IPS-18a (cell line): ENCODE results near the gene TOGARAM1.

ENCODE experiments used
- H3K27ac ChIP-seq: one replicate; pipeline ENCODE4 v1.5.1; 2013; ENCODE audit warnings: low read length
- H3K27me3 ChIP-seq: one replicate; pipeline ENCODE4 v1.6.1; 2013; ENCODE audit warnings: mild to moderate bottlenecking, low read length; ENCODE audit not compliant: control insufficient read depth, insufficient read depth
- H3K36me3 ChIP-seq: one replicate; pipeline ENCODE4 v1.6.1; 2013; ENCODE audit warnings: low read depth, low read length; ENCODE audit not compliant: control insufficient read depth
- H3K4me1 ChIP-seq: one replicate; pipeline ENCODE4 v1.6.1; 2013; ENCODE audit warnings: low read depth, low read length; ENCODE audit not compliant: control insufficient read depth
- H3K4me3 ChIP-seq: one replicate; pipeline ENCODE4 v1.5.1; 2013; ENCODE audit warnings: low read length
- H3K9ac ChIP-seq: one replicate; pipeline ENCODE4 v1.6.1; 2013; ENCODE audit warnings: mild to moderate bottlenecking, low read length, moderate library complexity
- H3K9me3 ChIP-seq: one replicate; pipeline ENCODE4 v1.6.1; 2013; ENCODE audit warnings: low read depth, low read length; ENCODE audit not compliant: control insufficient read depth

The TOGARAM1 gene

GRCh38 chr14:44945264-44945663 is 16.7 kb upstream of the TOGARAM1 start:
- H3K9ac ChIP-seq: no peak overlapping the region
- H3K27me3 ChIP-seq: no peaks in the 10 kb centered on the region
- H3K9me3 ChIP-seq: no peaks in the 10 kb centered on the region
- H3K27ac ChIP-seq: no peak overlapping the region
- no peak overlapping the region for H3K4me3 ChIP-seq
- peaks cover 8% of the 10 kb centered on the region for H3K36me3 ChIP-seq
- H3K4me1 ChIP-seq: no peaks in the 10 kb centered on the region

GRCh38 chr14:44951051-44951450 is 10.9 kb upstream of the TOGARAM1 start:
- Histone ChIP-seq H3K27me3 (no peaks in the 10 kb centered on the region), H3K4me1 (no peaks in the 10 kb centered on the region), H3K36me3 (no peaks in the 10 kb centered on the region), H3K9me3 (no peaks in the 10 kb centered on the region), H3K27ac (no peak overlapping the region), H3K4me3 (no peak overlapping the region), H3K9ac (no peak overlapping the region)

- Histone ChIP-seq H3K4me1 (no peaks in the 10 kb centered on the region), H3K27me3 (no peaks in the 10 kb centered on the region), H3K4me3 (no peak overlapping the region), H3K36me3 (no peaks in the 10 kb centered on the region), H3K27ac (no peak overlapping the region), H3K9me3 (no peaks in the 10 kb centered on the region), H3K9ac (no peak overlapping the region)
Measured at GRCh38 chr14:44952391-44953110, 9.4 kb upstream of the TOGARAM1 start.

GRCh38 chr14:44954750-44955149 is 7.2 kb upstream of the TOGARAM1 start:
- peaks cover 4% of the 10 kb centered on the region for H3K4me1 ChIP-seq
- H3K4me3 ChIP-seq: no peak overlapping the region
- H3K9me3 ChIP-seq: no peaks in the 10 kb centered on the region
- no peaks in the 10 kb centered on the region for H3K36me3 ChIP-seq
- H3K27me3 ChIP-seq: no peaks in the 10 kb centered on the region
- no peak overlapping the region for H3K9ac ChIP-seq
- no peak overlapping the region for H3K27ac ChIP-seq

GRCh38 chr14:44955528-44955927 is 6.5 kb upstream of the TOGARAM1 start:
- H3K27me3 ChIP-seq: no peaks in the 10 kb centered on the region
- no peaks in the 10 kb centered on the region for H3K9me3 ChIP-seq
- H3K4me3 ChIP-seq: no peak overlapping the region
- H3K36me3 ChIP-seq: no peaks in the 10 kb centered on the region
- peaks cover 11% of the 10 kb centered on the region for H3K4me1 ChIP-seq
- no peak overlapping the region for H3K27ac ChIP-seq
- H3K9ac ChIP-seq: no peak overlapping the region

- no peak overlapping the region for H3K4me3 ChIP-seq
- peaks cover 11% of the 10 kb centered on the region for H3K4me1 ChIP-seq
- H3K36me3 ChIP-seq: no peaks in the 10 kb centered on the region
Measured at GRCh38 chr14:44956866-44957265, 5.1 kb upstream of the TOGARAM1 start.

GRCh38 chr14:44959538-44959937 is 2.5 kb upstream of the TOGARAM1 start:
- H3K4me1 ChIP-seq: peaks cover 24% of the 10 kb centered on the region

More at GRCh38 chr14:44956866-44957265, 5.1 kb upstream of the TOGARAM1 start:
- H3K27me3 ChIP-seq: no peaks in the 10 kb centered on the region
- no peaks in the 10 kb centered on the region for H3K9me3 ChIP-seq
- no peak overlapping the region for H3K9ac ChIP-seq
- no peak overlapping the region for H3K27ac ChIP-seq

GRCh38 chr14:44960146-44960545 is 1.8 kb upstream of the TOGARAM1 start:
- H3K36me3 ChIP-seq: no peaks in the 10 kb centered on the region
- peak overlapping the region; percentile 76 for H3K9ac ChIP-seq
- H3K4me3 ChIP-seq: peak overlapping the region; percentile 78
- H3K27me3 ChIP-seq: no peaks in the 10 kb centered on the region
- no peak overlapping the region for H3K27ac ChIP-seq
- peaks cover 26% of the 10 kb centered on the region for H3K4me1 ChIP-seq
- no peaks in the 10 kb centered on the region for H3K9me3 ChIP-seq

More at GRCh38 chr14:44959538-44959937, 2.5 kb upstream of the TOGARAM1 start:
- H3K9ac ChIP-seq: no peak overlapping the region
- H3K4me3 ChIP-seq: no peak overlapping the region
- no peaks in the 10 kb centered on the region for H3K9me3 ChIP-seq
- no peaks in the 10 kb centered on the region for H3K36me3 ChIP-seq
- H3K27me3 ChIP-seq: no peaks in the 10 kb centered on the region
- H3K27ac ChIP-seq: no peak overlapping the region

- no peak overlapping the region for H3K27ac ChIP-seq
- H3K4me1 ChIP-seq: peaks cover 26% of the 10 kb centered on the region
- H3K36me3 ChIP-seq: no peaks in the 10 kb centered on the region
- peak overlapping the region; percentile 78 for H3K4me3 ChIP-seq
- H3K9ac ChIP-seq: peak overlapping the region; percentile 76
- no peaks in the 10 kb centered on the region for H3K9me3 ChIP-seq
- H3K27me3 ChIP-seq: no peaks in the 10 kb centered on the region
Measured at GRCh38 chr14:44960646-44961045, 1.3 kb upstream of the TOGARAM1 start.

- Histone ChIP-seq H3K27me3 (no peaks in the 10 kb centered on the region), H3K36me3 (no peaks in the 10 kb centered on the region), H3K4me3 (peak overlapping the region; percentile 78), H3K27ac (peak overlapping the region; percentile 22), H3K9ac (peak overlapping the region; percentile 76), H3K4me1 (peaks cover 26% of the 10 kb centered on the region), H3K9me3 (no peaks in the 10 kb centered on the region)
Measured at GRCh38 chr14:44961151-44961553, 838 bp upstream of the TOGARAM1 start.

GRCh38 chr14:44962334-44963043 is 499 bp downstream of the TOGARAM1 start:
- H3K36me3 ChIP-seq: no peaks in the 10 kb centered on the region
- H3K27ac ChIP-seq: peak overlapping the region; percentile 78
- H3K27me3 ChIP-seq: no peaks in the 10 kb centered on the region
- H3K4me3 ChIP-seq: peak overlapping the region; percentile 78
- H3K4me1 ChIP-seq: peaks cover 31% of the 10 kb centered on the region
- H3K9ac ChIP-seq: peak overlapping the region; percentile 80
- no peaks in the 10 kb centered on the region for H3K9me3 ChIP-seq
